Activated CD8-positive, alpha-beta T cell treated with anti-CD3 and anti-CD28 coated beads for 36 hours (primary cell): ENCODE results near the gene AMBN. TPM values are rescaled to one million over a fixed set of nuclear protein-coding genes. Genes with fewer than 3 reads are reported as not detected.

Source experiments
- ATAC-seq: fragments of 200-7000 bp; cut with Tn5 transposase; one replicate; pipeline ENCODE4 v1.10.0; 2021; ENCODE audit warnings: mild to moderate bottlenecking, moderate library complexity
- CTCF ChIA-PET: fragments of 350-600 bp; sonication (Branson Sonifier 250); formaldehyde crosslinking; loops from one replicate; lab custom pipeline; 2021; ENCODE audit warnings: antibody characterized with exemption; lab: Charles Lee
- POLR2A ChIA-PET: fragments of 350-600 bp; sonication (Branson Sonifier 250); formaldehyde crosslinking; loops from one replicate; lab custom pipeline; 2021; ENCODE audit warnings: antibody characterized with exemption; lab: Charles Lee
- DNase-seq: peaks from one replicate; pipeline ENCODE4 v3.0.0-alpha.2; 2020
- H3K27ac Mint-ChIP-seq: one replicate; pipeline ENCODE4 v1.8.0; 2021; ENCODE audit warnings: mild to moderate bottlenecking, mixed read lengths
- H3K27me3 Mint-ChIP-seq: one replicate; pipeline ENCODE4 v1.8.0; 2021; ENCODE audit warnings: mixed read lengths
- H3K36me3 Mint-ChIP-seq: one replicate; pipeline ENCODE4 v1.8.0; 2021; ENCODE audit warnings: low read depth, mixed read lengths
- H3K4me1 Mint-ChIP-seq: one replicate; pipeline ENCODE4 v1.8.0; 2021; ENCODE audit warnings: low read depth, mixed read lengths
- H3K4me3 Mint-ChIP-seq: one replicate; pipeline ENCODE4 v1.8.0; 2021; ENCODE audit warnings: mild to moderate bottlenecking, moderate library complexity, mixed read lengths
- H3K9me3 Mint-ChIP-seq: one replicate; pipeline ENCODE4 v1.8.0; 2021; ENCODE audit warnings: mixed read lengths
- CTCF ChIP-seq: fragments of 200-600 bp; IDR thresholded peaks from one replicate; pipeline ENCODE4 v1.8.0; 2022; ENCODE audit warnings: antibody characterized with exemption, mild to moderate bottlenecking
- intact Hi-C: fragments of 100-400 bp; cut with micrococcal nuclease; formaldehyde crosslinking; loops from one replicate; pipeline ENCODE4 v1.10.0; 2022
- total RNA-seq, 2 experiments: library from RNA; stranded (reverse); gene quantifications; one replicate each; pipeline ENCODE4 v1.2.3, GENCODE V29; 2021

The AMBN gene
- total RNA-seq, 2 experiments from 2014 or later, result not detected

DNA sequence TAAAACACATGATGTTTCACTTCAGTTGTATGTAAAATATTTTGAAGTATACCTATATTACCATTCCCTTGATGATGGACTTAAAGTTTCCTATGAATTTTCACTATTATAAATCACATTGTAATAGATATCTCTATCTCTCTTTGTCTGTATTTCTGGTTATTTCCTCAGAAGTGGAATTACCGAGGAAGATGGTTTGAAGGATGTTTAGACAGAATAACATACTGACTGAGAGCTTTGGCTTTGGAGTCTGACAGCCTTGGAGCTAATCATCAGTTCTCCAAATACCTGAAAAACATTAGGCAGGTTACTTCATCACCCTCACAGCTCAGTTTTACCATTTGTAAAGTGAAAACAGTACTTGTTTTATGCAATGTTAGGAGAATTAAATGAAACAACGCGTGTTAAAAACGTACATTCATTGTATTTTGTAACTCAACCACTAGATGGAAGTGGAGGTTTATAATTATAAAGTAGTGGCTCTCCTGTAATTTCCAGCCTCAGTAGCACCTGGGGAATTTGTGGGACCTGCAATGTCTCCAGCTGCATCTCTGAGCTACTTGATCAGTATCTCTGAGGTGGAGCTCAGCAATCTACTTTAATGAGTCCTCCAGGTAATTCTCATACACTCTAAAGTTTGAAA is 59.9 kb downstream of the AMBN start:
- DNase-seq, result no peak
- Mint-ChIP-seq H3K36me3 (no peaks in the 10 kb centered on the region), H3K4me3 (no peak overlapping the region), H3K27me3 (no peaks in the 10 kb centered on the region), H3K27ac (no peak overlapping the region), H3K9me3 (no peaks in the 10 kb centered on the region), H3K4me1 (peaks cover 4% of the 10 kb centered on the region)
- CTCF ChIA-PET, result interaction anchor here (0.6 to 1.8 kb wide), 32 partner anchors 8 to 462 kb away, joined by 3 to 14 read pairs (median 4); partner anchors contain the start of genes ENAM and UTP3
- POLR2A ChIA-PET, result interaction anchor here (0.6 kb wide), 1 partner anchor 25 kb away, joined by 3 read pairs; no protein-coding TSS in a partner anchor
- peak; percentile 65 for ATAC-seq
- intact Hi-C loops, result loop anchor here (5.0 kb wide), 1 partner anchor 35 kb away; the partner anchor contains the start of gene UTP3
- peak; percentile 62 for TF ChIP-seq CTCF

GRCh38 chr4:70654605-70655011 is 62.6 kb downstream of the AMBN start:
- Mint-ChIP-seq H3K27ac (no peak overlapping the region), H3K9me3 (no peaks in the 10 kb centered on the region), H3K36me3 (no peaks in the 10 kb centered on the region), H3K27me3 (no peaks in the 10 kb centered on the region), H3K4me3 (no peak overlapping the region), H3K4me1 (peaks cover 4% of the 10 kb centered on the region)
- ChIA-PET CTCF (no interaction called here), POLR2A (no interaction called here)
- no peak for TF ChIP-seq CTCF
- intact Hi-C loops, result loop anchor here (5.0 kb wide), 1 partner anchor 33 kb away; the partner anchor contains the start of gene UTP3
- DNase-seq (no peak), ATAC-seq (no peak)

Other genes starting within 250 kb of the AMBN start
- not detected for gene SMR3A, start 231.5 kb upstream of the AMBN start, total RNA-seq
- not detected for gene SMR3B, start 209.1 kb upstream of the AMBN start, total RNA-seq
- gene OPRPN, start 194.3 kb upstream of the AMBN start, total RNA-seq, result not detected
- gene MUC7, start 120.1 kb upstream of the AMBN start, total RNA-seq, result not detected
- gene AMTN, start 73.7 kb upstream of the AMBN start, total RNA-seq, result not detected
- gene ENAM, start 36.5 kb downstream of the AMBN start, total RNA-seq, result not detected
- gene JCHAIN, start 74.3 kb downstream of the AMBN start, total RNA-seq, result not detected
- 10 to 100 TPM; 31.0 to 33.5 TPM for gene UTP3, start 96.3 kb downstream of the AMBN start, total RNA-seq
- gene RUFY3, start 129.7 kb downstream of the AMBN start, total RNA-seq, result 10 to 100 TPM; 13.6 to 17.5 TPM
- gene GRSF1, start 247.6 kb downstream of the AMBN start, total RNA-seq, result 100 to 1,000 TPM; 111 to 117 TPM